ENCODE measurements around the gene RUFY2. TPM values are rescaled to one million over a fixed set of nuclear protein-coding genes. Genes with fewer than 3 reads are reported as not detected.
"Not testable (repeated sequence)": the region's sequence is repeated elsewhere in the genome, so short reads cannot be mapped to it uniquely, and the experiment has no call there.

Gene RUFY2
- total RNA-seq, result 1 to 10 TPM; 6.6 to 7.3 TPM

- CTCF ChIA-PET, result interaction anchor here (0.8 to 1.3 kb wide), 4 partner anchors 9 to 58 kb away, joined by 3 to 5 read pairs (median 3); no protein-coding TSS in a partner anchor
Observed at GRCh38 chr10:68406815-68407548, at the start of gene RUFY2. RUFY2 (minus strand) TSS chr10:68407277; CDS start chr10:68407189, 88 bp downstream.

GRCh38 chr10:68449698-68450097 lies 42.6 kb upstream of the RUFY2 start:
- POLR2A ChIA-PET, CTCF ChIA-PET: not testable (repeated sequence)

More at GRCh38 chr10:68406815-68407548, at the start of gene RUFY2:
- POLR2A ChIA-PET, result interaction anchor here (0.7 to 1.5 kb wide), 2 partner anchors 16 to 75 kb away, joined by 3 to 4 read pairs; partner anchors contain the start of gene HNRNPH3

GRCh38 chr10:68446179-68446578 lies 39.1 kb upstream of the RUFY2 start:
- ChIA-PET CTCF (no interaction called here), POLR2A (no interaction called here)

GRCh38 chr10:68442971-68443370 lies 35.9 kb upstream of the RUFY2 start:
- POLR2A ChIA-PET, result no interaction called here
- CTCF ChIA-PET, result no interaction called here

GRCh38 chr10:68440898-68441297 lies 33.8 kb upstream of the RUFY2 start:
- POLR2A ChIA-PET, result interaction anchor here (0.5 kb wide), 1 partner anchor 30 kb away, joined by 5 read pairs; no protein-coding TSS in a partner anchor

GRCh38 chr10:68435803-68436202 lies 28.7 kb upstream of the RUFY2 start:
- POLR2A ChIA-PET, result no interaction called here
- CTCF ChIA-PET, result interaction anchor here (1.1 kb wide), 1 partner anchor 417 kb away, joined by 3 read pairs; no protein-coding TSS in a partner anchor

More at GRCh38 chr10:68440898-68441297, 33.8 kb upstream of the RUFY2 start:
- CTCF ChIA-PET, result no interaction called here

GRCh38 chr10:68434657-68435056 lies 27.6 kb upstream of the RUFY2 start:
- POLR2A ChIA-PET, result no interaction called here
- CTCF ChIA-PET, result interaction anchor here (1.1 kb wide), 1 partner anchor 418 kb away, joined by 3 read pairs; no protein-coding TSS in a partner anchor

- CTCF ChIA-PET, result no interaction called here
- POLR2A ChIA-PET, result interaction anchor here (0.7 kb wide), 1 partner anchor 96 kb away, joined by 7 read pairs; no protein-coding TSS in a partner anchor
Observed at GRCh38 chr10:68428396-68429104, 21.5 kb upstream of the RUFY2 start.

GRCh38 chr10:68424454-68425014 lies 17.5 kb upstream of the RUFY2 start:
- POLR2A ChIA-PET, result no interaction called here
- CTCF ChIA-PET, result no interaction called here

GRCh38 chr10:68423522-68423921 lies 16.4 kb upstream of the RUFY2 start:
- POLR2A ChIA-PET, result interaction anchor here (1.0 kb wide), 1 partner anchor 16 kb away, joined by 4 read pairs; the partner anchor contains the start of gene RUFY2
- CTCF ChIA-PET, result no interaction called here

- ChIA-PET POLR2A (no interaction called here), CTCF (no interaction called here)
Observed at GRCh38 chr10:68419376-68419775, 12.3 kb upstream of the RUFY2 start.

GRCh38 chr10:68408898-68409518 lies 1.9 kb upstream of the RUFY2 start:
- ChIA-PET POLR2A (interaction anchor here (0.7 kb wide), 1 partner anchor 77 kb away, joined by 7 read pairs; no protein-coding TSS in a partner anchor), CTCF (no interaction called here)

- ChIA-PET POLR2A (interaction anchor here (0.7 to 1.5 kb wide), 2 partner anchors 17 to 75 kb away, joined by 3 to 4 read pairs; partner anchors contain the start of gene HNRNPH3), CTCF (interaction anchor here (0.9 to 1.3 kb wide), 3 partner anchors 8 to 33 kb away, joined by 3 to 5 read pairs (median 3); no protein-coding TSS in a partner anchor)
Observed at GRCh38 chr10:68406111-68406814, 814 bp downstream of the RUFY2 start.

- POLR2A ChIA-PET, result no interaction called here
- CTCF ChIA-PET, result interaction anchor here (1.0 to 1.2 kb wide), 2 partner anchors 13 to 56 kb away, joined by 3 read pairs; no protein-coding TSS in a partner anchor
Observed at GRCh38 chr10:68403701-68404100, 3.4 kb downstream of the RUFY2 start.

- ChIA-PET POLR2A (interaction anchor here (0.6 kb wide), 1 partner anchor 604 kb away, joined by 6 read pairs; no protein-coding TSS in a partner anchor), CTCF (interaction anchor here (0.6 to 0.8 kb wide), 3 partner anchors 9 to 546 kb away, joined by 3 to 4 read pairs (median 3); no protein-coding TSS in a partner anchor)
Observed at GRCh38 chr10:68402276-68402675, 4.8 kb downstream of the RUFY2 start.

- POLR2A ChIA-PET, result interaction anchor here (0.6 kb wide), 1 partner anchor 54 kb away, joined by 4 read pairs; no protein-coding TSS in a partner anchor
- CTCF ChIA-PET, result no interaction called here
Observed at GRCh38 chr10:68397005-68397404, 10.1 kb downstream of the RUFY2 start.

GRCh38 chr10:68385740-68386139 lies 21.3 kb downstream of the RUFY2 start:
- POLR2A ChIA-PET, result no interaction called here
- CTCF ChIA-PET, result interaction anchor here (1.6 kb wide), 1 partner anchor 38 kb away, joined by 3 read pairs; no protein-coding TSS in a partner anchor

- ChIA-PET CTCF (no interaction called here), POLR2A (no interaction called here)
Observed at GRCh38 chr10:68371604-68372003, 35.5 kb downstream of the RUFY2 start.

GRCh38 chr10:68367121-68367520 lies 40.0 kb downstream of the RUFY2 start:
- ChIA-PET CTCF (no interaction called here), POLR2A (no interaction called here)

All from activated CD8-positive, alpha-beta memory T cell treated with anti-CD3 and anti-CD28 coated beads for 36 hours (primary cell).